PC-9 (cell line): Measurements from ENCODE around the gene KCNAB2.

Source experiments
- EZH2 ChIP-seq: fragments of 200-600 bp; sonication (generic); IDR thresholded peaks from 2 replicates; pipeline ENCODE4 v1.8.0; 2017; ENCODE audit warnings: antibody characterized with exemption, low read depth
- TF ChIP-seq, protein P1 (sequence below): fragments of 200-600 bp; sonication (generic); conservative IDR thresholded peaks from 2 replicates; pipeline ENCODE4 v1.6.1; 2017; ENCODE audit warnings: mixed run types, antibody characterized with exemption, mild to moderate bottlenecking, moderate library complexity

- TF ChIP-seq, protein P1, sequence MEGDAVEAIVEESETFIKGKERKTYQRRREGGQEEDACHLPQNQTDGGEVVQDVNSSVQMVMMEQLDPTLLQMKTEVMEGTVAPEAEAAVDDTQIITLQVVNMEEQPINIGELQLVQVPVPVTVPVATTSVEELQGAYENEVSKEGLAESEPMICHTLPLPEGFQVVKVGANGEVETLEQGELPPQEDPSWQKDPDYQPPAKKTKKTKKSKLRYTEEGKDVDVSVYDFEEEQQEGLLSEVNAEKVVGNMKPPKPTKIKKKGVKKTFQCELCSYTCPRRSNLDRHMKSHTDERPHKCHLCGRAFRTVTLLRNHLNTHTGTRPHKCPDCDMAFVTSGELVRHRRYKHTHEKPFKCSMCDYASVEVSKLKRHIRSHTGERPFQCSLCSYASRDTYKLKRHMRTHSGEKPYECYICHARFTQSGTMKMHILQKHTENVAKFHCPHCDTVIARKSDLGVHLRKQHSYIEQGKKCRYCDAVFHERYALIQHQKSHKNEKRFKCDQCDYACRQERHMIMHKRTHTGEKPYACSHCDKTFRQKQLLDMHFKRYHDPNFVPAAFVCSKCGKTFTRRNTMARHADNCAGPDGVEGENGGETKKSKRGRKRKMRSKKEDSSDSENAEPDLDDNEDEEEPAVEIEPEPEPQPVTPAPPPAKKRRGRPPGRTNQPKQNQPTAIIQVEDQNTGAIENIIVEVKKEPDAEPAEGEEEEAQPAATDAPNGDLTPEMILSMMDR: no peak
- TF ChIP-seq EZH2: no peak
These were observed 80.3 kb downstream of the KCNAB2 start for GRCh38 chr1:6126028-6126427.
